SK-N-SH (cell line): ENCODE results near the gene CES1. TPM values are rescaled to one million over a fixed set of nuclear protein-coding genes. Genes with fewer than 3 reads are reported as not detected.
"Not testable (repeated sequence)": the region's sequence is repeated elsewhere in the genome, so short reads cannot be mapped to it uniquely, and the experiment has no call there.

Source experiments
- CTCF ChIA-PET: fragments of 300-600, 350-600 bp; formaldehyde crosslinking; extraction: SDS; loops from one replicate; lab custom pipeline; 2021; lab: Yijun Ruan, JAX
- POLR2A ChIA-PET: fragments of 350-600 bp; sonication (Branson Sonifier 250); formaldehyde crosslinking; extraction: SDS; loops from one replicate; lab custom pipeline; 2020; ENCODE audit warnings: antibody characterized with exemption, inconsistent platforms; lab: Yijun Ruan, JAX
- DNase-seq: peaks from one replicate; pipeline ENCODE4 v3.0.0; 2012
- H2AFZ ChIP-seq: fragments of 200-600 bp; sonication (generic); 2 replicates; pipeline ENCODE4 v1.8.1; 2016; ENCODE audit warnings: antibody characterized with exemption, mild to moderate bottlenecking, low read depth
- H3F3A ChIP-seq: fragments of 200-600 bp; sonication (generic); replicated peaks from 2 replicates; pipeline ENCODE3; 2016; ENCODE audit warnings: antibody characterized with exemption, mild to moderate bottlenecking; ENCODE audit not compliant: insufficient read depth
- H3K27ac ChIP-seq, 2 experiments: fragments of 200-500 bp in 1 of 2; fragments of 200-600 bp in 1 of 2; sonication (Bioruptor generic) in 1 of 2; sonication (generic), shearing (Covaris generic) in 1 of 2; 2 replicates each; pipeline versions ENCODE4 v1.5.1 to v1.6.1; 2014 to 2016; ENCODE audit warnings: low read depth in 2 of 2, inconsistent platforms in 1 of 2, low read length in 1 of 2, mild to moderate bottlenecking in 1 of 2, mixed read lengths in 1 of 2
- H3K27me3 ChIP-seq: fragments of 200-600 bp; sonication (generic), shearing (Covaris generic); 2 replicates; pipeline ENCODE4 v1.6.1; 2016; ENCODE audit warnings: mixed run types; ENCODE audit not compliant: insufficient read depth
- H3K36me3 ChIP-seq, 2 experiments: fragments of 200-500 bp in 1 of 2; fragments of 200-600 bp in 1 of 2; sonication (Bioruptor generic) in 1 of 2; sonication (generic) in 1 of 2; replicated peaks in 1 of 2; 2 replicates each; pipeline versions ENCODE3 to v1.5.1; 2014 to 2016; ENCODE audit warnings: low read length in 1 of 2, mild to moderate bottlenecking in 1 of 2; ENCODE audit not compliant: insufficient read depth in 2 of 2, control insufficient read depth in 1 of 2
- H3K4me1 ChIP-seq, 2 experiments: fragments of 200-500 bp in 1 of 2; fragments of 200-600 bp in 1 of 2; sonication (Bioruptor generic) in 1 of 2; sonication (generic), shearing (Covaris generic) in 1 of 2; 2 replicates each; pipeline versions ENCODE4 v1.5.1 to v1.6.1; 2014 to 2016; ENCODE audit warnings: low read depth in 1 of 2, low read length in 1 of 2, mixed run types in 1 of 2; ENCODE audit not compliant: insufficient read depth in 2 of 2, control insufficient read depth in 1 of 2
- H3K4me2 ChIP-seq: fragments of 200-600 bp; sonication (generic), shearing (Covaris generic); 2 replicates; pipeline ENCODE4 v1.6.1; 2017; ENCODE audit warnings: mixed run types
- H3K4me3 ChIP-seq, 2 experiments: fragments of 200-500 bp in 1 of 2; fragments of 200-600 bp in 1 of 2; sonication (Bioruptor generic) in 1 of 2; sonication (generic), shearing (Covaris generic) in 1 of 2; 2 replicates each; pipeline versions ENCODE4 v1.5.1 to v1.8.1; 2014 to 2016; ENCODE audit warnings: low read depth in 2 of 2, inconsistent platforms in 1 of 2, low read length in 1 of 2, mild to moderate bottlenecking in 1 of 2, mixed read lengths in 1 of 2, moderate library complexity in 1 of 2
- H3K79me2 ChIP-seq: fragments of 200-600 bp; sonication (generic); 2 replicates; pipeline ENCODE4 v1.8.1; 2017; ENCODE audit warnings: mild to moderate bottlenecking; ENCODE audit not compliant: insufficient read depth
- H3K9ac ChIP-seq: fragments of 200-600 bp; sonication (generic); 2 replicates; pipeline ENCODE4 v1.6.1; 2017; ENCODE audit warnings: mixed run types
- H3K9me2 ChIP-seq: fragments of 200-600 bp; sonication (generic); 2 replicates; pipeline ENCODE4 v1.6.1; 2017; ENCODE audit warnings: mixed run types
- H3K9me3 ChIP-seq: fragments of 200-600 bp; sonication (generic); 2 replicates; pipeline ENCODE4 v1.6.1; 2017; ENCODE audit warnings: mixed run types, mild to moderate bottlenecking, moderate library complexity
- H4K20me1 ChIP-seq: fragments of 200-600 bp; sonication (generic); 2 replicates; pipeline ENCODE4 v1.6.1; 2017; ENCODE audit warnings: mild to moderate bottlenecking, mixed run types; ENCODE audit not compliant: insufficient read depth
- ELF1 ChIP-seq: IDR thresholded peaks from 2 replicates; pipeline ENCODE4 v1.4.0; 2012
- FOXJ3 ChIP-seq: sonication (generic); formaldehyde crosslinking; IDR thresholded peaks from 2 replicates; pipeline ENCODE4 v1.5.1; 2020; ENCODE audit warnings: mild to moderate bottlenecking, missing genetic modification reagents
- FOXM1 ChIP-seq: IDR thresholded peaks from 2 replicates; pipeline ENCODE4 v1.4.0; 2012; ENCODE audit warnings: low read depth, mild to moderate bottlenecking
- GATA2 ChIP-seq: sonication (generic); formaldehyde crosslinking; IDR thresholded peaks from 2 replicates; pipeline ENCODE4 v1.5.0; 2020; ENCODE audit warnings: mild to moderate bottlenecking, missing genetic modification reagents
- MAX ChIP-seq: IDR thresholded peaks from 2 replicates; pipeline ENCODE4 v1.4.0; 2012; ENCODE audit warnings: low read depth
- NRF1 ChIP-seq: IDR thresholded peaks from 2 replicates; pipeline ENCODE4 v1.6.1; 2012; ENCODE audit warnings: low read depth, mild to moderate bottlenecking, low read length
- POLR2AphosphoS5 ChIP-seq: IDR thresholded peaks from 2 replicates; pipeline ENCODE4 v1.6.1; 2012; ENCODE audit warnings: low read depth, low read length
- SMC3 ChIP-seq: IDR thresholded peaks from 2 replicates; pipeline ENCODE4 v1.6.1; 2012; ENCODE audit warnings: low read depth, low read length, improper control_type of control experiment
- WGBS: methylation state at CpG from one replicate; pipeline ENCODE4 v1.1.6; 2017; ENCODE audit warnings: low lambda C conversion rate; 5-methylcytosine and 5-hydroxymethylcytosine counted together
- polyA plus RNA-seq, 3 experiments: library from polyadenylated mRNA; depleted of rRNA; stranded (reverse); fragments of >200 nt; gene quantifications; 2 replicates each; pipeline ENCODE4 v1.2.3, GENCODE V29; 2012
- TF ChIP-seq, protein P1 (sequence below): IDR thresholded peaks from 2 replicates; pipeline ENCODE4 v1.4.0; 2012; ENCODE audit warnings: low read depth, borderline replicate concordance

Gene CES1
- polyA plus RNA-seq, 1 of the 3 experiments (the other 2 are of a cell fraction) = not detected

- TF ChIP-seq SMC3 (no peak), NRF1 (no peak), FOXJ3 (CRISPR knock-in tag) (no peak), GATA2 (no peak)
- TF ChIP-seq, protein P1, sequence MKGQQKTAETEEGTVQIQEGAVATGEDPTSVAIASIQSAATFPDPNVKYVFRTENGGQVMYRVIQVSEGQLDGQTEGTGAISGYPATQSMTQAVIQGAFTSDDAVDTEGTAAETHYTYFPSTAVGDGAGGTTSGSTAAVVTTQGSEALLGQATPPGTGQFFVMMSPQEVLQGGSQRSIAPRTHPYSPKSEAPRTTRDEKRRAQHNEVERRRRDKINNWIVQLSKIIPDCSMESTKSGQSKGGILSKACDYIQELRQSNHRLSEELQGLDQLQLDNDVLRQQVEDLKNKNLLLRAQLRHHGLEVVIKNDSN = no peak
- Histone ChIP-seq H3K79me2 (no peaks in the 10 kb centered on the region), H3F3A (no peaks in the 10 kb centered on the region), H3K36me3 (no peaks in the 10 kb centered on the region), H3K4me1 (no peaks in the 10 kb centered on the region), H3K9me2 (no peaks in the 10 kb centered on the region), H3K27me3 (no peaks in the 10 kb centered on the region), H3K4me2 (no peak overlapping the region), H4K20me1 (no peaks in the 10 kb centered on the region), H3K27ac (no peak overlapping the region), H3K9me3 (no peaks in the 10 kb centered on the region), H3K9ac (no peak overlapping the region), H3K4me3 (no peak overlapping the region), H2AFZ (no peak overlapping the region)
- ChIA-PET CTCF (no interaction called here), POLR2A (no interaction called here)
- DNase-seq = no peak
- 25% methylated on average over 3 of the region's 3 CpGs for WGBS
Measured at GRCh38 chr16:55765161-55765560, 67.7 kb downstream of the CES1 start.

- no peak overlapping the region for H3K4me2 ChIP-seq
- ChIA-PET POLR2A (no interaction called here), CTCF (no interaction called here)
- no peak for DNase-seq
- H3K4me1 ChIP-seq = no peaks in the 10 kb centered on the region
- H2AFZ ChIP-seq = no peak overlapping the region
- no peaks in the 10 kb centered on the region for H3F3A ChIP-seq
- H3K9me3 ChIP-seq = no peaks in the 10 kb centered on the region
- no peak overlapping the region for H3K9ac ChIP-seq
- H3K27ac ChIP-seq = no peak overlapping the region
- TF ChIP-seq NRF1 (no peak), FOXM1 (no peak), POLR2AphosphoS5 (no peak), ELF1 (no peak), MAX (no peak)
- TF ChIP-seq, protein P1 = no peak
- WGBS = 65% methylated on average over 29 of the region's 30 CpGs
- no peaks in the 10 kb centered on the region for H3K79me2 ChIP-seq
- H3K4me3 ChIP-seq = no peak overlapping the region
- no peaks in the 10 kb centered on the region for H3K27me3 ChIP-seq
- H4K20me1 ChIP-seq = no peaks in the 10 kb centered on the region
- no peaks in the 10 kb centered on the region for H3K9me2 ChIP-seq
- no peaks in the 10 kb centered on the region for H3K36me3 ChIP-seq
Measured at GRCh38 chr16:55760310-55761001, 72.4 kb downstream of the CES1 start.

DNA sequence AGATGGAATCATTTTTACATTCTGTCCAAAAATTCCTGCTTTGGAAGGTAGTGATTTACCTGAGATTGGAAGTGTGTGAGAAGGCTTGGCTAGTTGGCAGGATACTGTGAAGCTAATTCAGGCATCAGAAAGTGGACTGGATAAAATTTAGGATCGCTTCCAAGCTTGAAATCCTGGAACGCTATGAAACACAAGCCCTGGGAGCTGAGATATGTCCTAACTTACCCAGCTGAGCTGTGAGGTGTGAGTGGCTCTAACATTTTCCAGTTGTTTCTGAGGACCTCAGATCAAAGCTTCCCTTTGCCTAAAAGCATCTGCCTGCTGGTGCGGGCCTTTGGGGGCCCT, 73.0 kb downstream of the CES1 start:
- H3F3A ChIP-seq, H3K79me2 ChIP-seq, H3K27ac ChIP-seq, H3K36me3 ChIP-seq, H3K4me3 ChIP-seq, H3K9ac ChIP-seq, H3K27me3 ChIP-seq, POLR2A ChIA-PET, H3K4me2 ChIP-seq, H3K9me3 ChIP-seq, CTCF ChIA-PET, DNase-seq, H4K20me1 ChIP-seq, H3K9me2 ChIP-seq, H2AFZ ChIP-seq, H3K4me1 ChIP-seq: not testable (repeated sequence)
- 40% methylated on average over 3 of the region's 3 CpGs for WGBS

DNA sequence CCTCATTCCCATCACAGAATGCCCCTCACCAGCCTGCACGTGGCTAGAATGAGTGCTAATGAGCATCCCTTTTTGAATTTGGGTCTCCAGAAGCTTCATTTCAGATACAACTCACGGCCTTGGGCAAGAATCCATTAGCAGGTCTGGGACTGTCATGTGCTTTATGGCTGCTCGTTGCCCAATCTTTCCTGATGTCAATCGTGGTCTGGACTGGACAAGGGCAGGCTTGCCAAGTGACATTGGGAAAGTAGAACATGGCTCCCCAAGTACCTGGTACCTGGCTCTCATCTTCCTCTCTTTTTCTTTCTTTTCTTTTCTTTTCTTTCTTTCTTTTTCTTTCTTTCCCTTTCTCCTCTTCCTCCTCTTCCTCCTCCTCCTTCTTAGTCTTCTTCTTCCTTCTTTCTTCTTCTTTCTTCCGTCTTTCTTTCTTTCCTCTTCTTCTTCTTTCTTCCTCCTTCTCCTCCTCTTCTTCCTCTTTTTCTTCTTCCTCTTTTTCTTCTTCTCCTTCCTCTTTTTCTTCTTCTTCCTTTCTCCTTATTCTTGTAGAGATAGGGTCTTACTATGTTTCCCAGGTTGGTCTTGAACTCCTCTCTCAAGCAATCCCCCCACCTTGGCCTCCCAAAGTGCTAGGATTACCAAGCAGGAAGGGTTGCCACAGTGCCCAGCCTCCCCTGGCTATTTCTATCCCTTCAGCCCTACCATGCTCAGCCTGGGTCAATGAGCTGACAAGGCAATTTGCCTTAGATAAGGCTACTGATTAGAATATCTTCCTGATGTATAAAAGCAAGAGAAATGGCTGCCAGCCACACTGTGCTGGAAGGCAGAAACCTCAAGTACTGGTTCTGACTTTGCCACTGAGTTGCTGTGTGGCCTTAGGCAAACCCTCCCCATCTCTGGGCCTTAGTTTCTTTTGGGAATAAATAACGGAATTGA, 75.0 kb downstream of the CES1 start:
- H3K4me1 ChIP-seq, H3K27me3 ChIP-seq, H3F3A ChIP-seq, H4K20me1 ChIP-seq, H3K4me3 ChIP-seq, H3K27ac ChIP-seq, H3K36me3 ChIP-seq, H2AFZ ChIP-seq, H3K9me2 ChIP-seq, H3K9ac ChIP-seq, POLR2A ChIA-PET, H3K9me3 ChIP-seq, H3K79me2 ChIP-seq, H3K4me2 ChIP-seq: not testable (repeated sequence)
- peak; percentile 31 for DNase-seq
- CTCF ChIA-PET = interaction anchor here (1.2 kb wide), 1 partner anchor 45 kb away, joined by 5 read pairs; no protein-coding TSS in a partner anchor
- WGBS = 24% methylated on average over 6 of the region's 6 CpGs
